A549 (cell line): ENCODE data around the gene FAM3B. TPM values are rescaled to one million over a fixed set of nuclear protein-coding genes. Genes with fewer than 3 reads are reported as not detected.

Source experiments
- ATAC-seq, 2 experiments: fragments of 200-7000 bp in 1 of 2; fragments of >200 bp in 1 of 2; cut with Nextera tagmentation in 1 of 2; cut with Tn5 transposase in 1 of 2; 3 replicates each; pipeline versions ENCODE4 v1.8.0 to v1.9.1; 2018 to 2020; ENCODE audit warnings: mild to moderate bottlenecking in 1 of 2, moderate library complexity in 1 of 2
- CTCF ChIA-PET: fragments of 300-600 bp; sonication (Branson Sonifier 250); formaldehyde crosslinking; extraction: SDS; loops from one replicate; lab custom pipeline; 2021; ENCODE audit warnings: antibody characterized with exemption, inconsistent platforms; lab: Yijun Ruan, JAX
- POLR2A ChIA-PET: fragments of 350-600 bp; formaldehyde crosslinking; extraction: SDS; loops from one replicate; lab custom pipeline; 2021; ENCODE audit warnings: antibody characterized with exemption, inconsistent platforms; lab: Yijun Ruan, JAX
- DNase-seq, 2 experiments: peaks; one replicate each; pipeline versions ENCODE4 v3.0.0 to v3.0.0-alpha.2; 2011 to 2016; ENCODE audit warnings: low read depth in 1 of 2, low spot score in 1 of 2
- FAIRE-seq: peaks from 2 replicates; lab custom pipeline; 2011; peaks lifted over from hg19 to GRCh38; lab: Jason Lieb, UNC
- H3K27ac ChIP-seq, 2 experiments: fragments of >200 bp; sonication (Bioruptor Twin); formaldehyde crosslinking; 3 replicates each; pipeline ENCODE4 v1.5.1; 2016 to 2017
- H3K4me1 ChIP-seq: fragments of >200 bp; sonication (Bioruptor Twin); formaldehyde crosslinking; 3 replicates; pipeline ENCODE4 v1.6.1; 2016
- H3K4me2 ChIP-seq: fragments of >200 bp; sonication (Bioruptor Twin); formaldehyde crosslinking; 3 replicates; pipeline ENCODE4 v1.6.1; 2016
- H3K4me3 ChIP-seq: fragments of >200 bp; sonication (Bioruptor Twin); formaldehyde crosslinking; 3 replicates; pipeline ENCODE4 v1.5.1; 2016
- H3K9me3 ChIP-seq: fragments of >200 bp; sonication (Bioruptor Twin); formaldehyde crosslinking; 3 replicates; pipeline ENCODE4 v1.6.1; 2016
- EP300 ChIP-seq, 2 experiments: fragments of >200 bp; sonication (Bioruptor Twin); formaldehyde crosslinking; IDR thresholded peaks; 2 replicates in 1 of 2; 3 replicates in 1 of 2; pipeline ENCODE4 v1.6.1; 2016 to 2017
- FOXS1 ChIP-seq: fragments of 250-450 bp; sonication (Bioruptor Pico); IDR thresholded peaks from 2 replicates; pipeline ENCODE4 v1.5.0; 2020; ENCODE audit warnings: mild to moderate bottlenecking, moderate library complexity
- HDAC2 ChIP-seq: fragments of 200-600 bp; sonication (generic); IDR thresholded peaks from 2 replicates; pipeline ENCODE4 v1.6.1; 2016
- HEYL ChIP-seq: fragments of 250-450 bp; sonication (Bioruptor Pico); IDR thresholded peaks from 2 replicates; pipeline ENCODE4 v1.8.0; 2021; ENCODE audit warnings: mild to moderate bottlenecking, moderate library complexity
- HOXB5 ChIP-seq: fragments of 250-450 bp; sonication (Bioruptor Pico); IDR thresholded peaks from 2 replicates; pipeline ENCODE4 v1.5.0; 2020; ENCODE audit warnings: mild to moderate bottlenecking, moderate library complexity
- JUNB ChIP-seq: fragments of >200 bp; sonication (Bioruptor Twin); formaldehyde crosslinking; IDR thresholded peaks from 2 replicates; pipeline ENCODE4 v1.6.1; 2016
- MAZ ChIP-seq: fragments of 150-350 bp; IDR thresholded peaks from 2 replicates; pipeline ENCODE4 v1.6.1; 2014; ENCODE audit warnings: antibody characterized with exemption, low read depth, low read length, borderline replicate concordance
- MYC ChIP-seq: IDR thresholded peaks from 2 replicates; pipeline ENCODE4 v1.6.1; 2012; ENCODE audit warnings: mild to moderate bottlenecking, inconsistent platforms, low read length, improper control_type of control experiment, borderline replicate concordance
- NPAS2 ChIP-seq: fragments of 250-450 bp; sonication (Bioruptor Pico); IDR thresholded peaks from 2 replicates; pipeline ENCODE4 v1.8.0; 2022; ENCODE audit warnings: mild to moderate bottlenecking, moderate library complexity, borderline replicate concordance
- PBX3 ChIP-seq: IDR thresholded peaks from 2 replicates; pipeline ENCODE4 v1.6.1; 2012
- PHF8 ChIP-seq: fragments of 200-600 bp; sonication (generic); IDR thresholded peaks from 2 replicates; pipeline ENCODE4 v1.6.1; 2016; ENCODE audit warnings: low read depth, mild to moderate bottlenecking, antibody characterized with exemption, moderate library complexity, borderline replicate concordance
- RAD21 ChIP-seq, 2 experiments: fragments of >200 bp in 1 of 2; sonication (Bioruptor Twin) in 1 of 2; formaldehyde crosslinking in 1 of 2; IDR thresholded peaks in 1 of 2; conservative IDR thresholded peaks in 1 of 2; 2 replicates in 1 of 2; 3 replicates in 1 of 2; pipeline ENCODE4 v1.6.1; 2012 to 2018; ENCODE audit warnings: inconsistent platforms in 1 of 2
- RCOR1 ChIP-seq: fragments of 150-350 bp; IDR thresholded peaks from 2 replicates; pipeline ENCODE4 v1.6.1; 2014; ENCODE audit warnings: antibody characterized with exemption, low read length, low read depth
- REST ChIP-seq: fragments of 200-600 bp; sonication (generic); IDR thresholded peaks from 2 replicates; pipeline ENCODE4 v1.6.1; 2016; ENCODE audit warnings: antibody characterized with exemption, mild to moderate bottlenecking, moderate library complexity
- RNF2 ChIP-seq: fragments of 200-600 bp; sonication (generic); IDR thresholded peaks from 2 replicates; pipeline ENCODE4 v1.6.1; 2016; ENCODE audit warnings: low read depth, mild to moderate bottlenecking, antibody characterized with exemption, moderate library complexity, borderline replicate concordance
- TFCP2L1 ChIP-seq: fragments of 250-450 bp; sonication (Bioruptor Pico); IDR thresholded peaks from 2 replicates; pipeline ENCODE4 v1.5.0; 2021; ENCODE audit warnings: mild to moderate bottlenecking
- TP53 ChIP-seq: fragments of 250-450 bp; sonication (Bioruptor Pico); IDR thresholded peaks from 2 replicates; pipeline ENCODE4 v1.5.0; 2021; ENCODE audit warnings: mild to moderate bottlenecking, moderate library complexity
- USF2 ChIP-seq: fragments of 450-650 bp; IDR thresholded peaks from 2 replicates; pipeline ENCODE4 v1.6.1; 2014; ENCODE audit warnings: antibody characterized with exemption
- ZC3H11A ChIP-seq: fragments of 450-650 bp; IDR thresholded peaks from 2 replicates; pipeline ENCODE4 v1.6.1; 2014; ENCODE audit warnings: antibody characterized with exemption, mild to moderate bottlenecking
- WGBS: methylation state at CpG from one replicate; pipeline ENCODE4 v1.1.6; 2017; ENCODE audit errors: missing lambda C conversion rate; 5-methylcytosine and 5-hydroxymethylcytosine counted together
- polyA plus RNA-seq, 4 experiments: library from polyadenylated mRNA; depleted of rRNA in 3 of 4; stranded (reverse); fragments of >200 nt; fragmentation: RNase III in 1 of 4; extraction: RNeasy Plus Mini Kit Qiagen cat#74134 plus additional on column Dnase treatment in 1 of 4; gene quantifications; 2 replicates in 3 of 4; 3 replicates in 1 of 4; pipeline ENCODE4 v1.2.3, GENCODE V29; 2011 to 2017

Gene FAM3B
- polyA plus RNA-seq, 2 of the 4 experiments (the other 2 are of a cell fraction): not detected

- 43% methylated on average over 7 of the region's 13 CpGs for WGBS
- FAIRE-seq (no peak), DNase-seq (no peak), ATAC-seq (no peak)
- no peaks in the 10 kb centered on the region for H3K4me1 ChIP-seq
- TF ChIP-seq USF2: no peak
- no peak overlapping the region for H3K27ac ChIP-seq
- H3K4me2 ChIP-seq: no peak overlapping the region
- no peaks in the 10 kb centered on the region for H3K9me3 ChIP-seq
- POLR2A ChIA-PET: no interaction called here
- H3K4me3 ChIP-seq: no peak overlapping the region
- CTCF ChIA-PET: interaction anchor here (1.5 kb wide), 1 partner anchor 43 kb away, joined by 5 read pairs; no protein-coding TSS in a partner anchor
These were observed 9.9 kb downstream of the FAM3B start for GRCh38 chr21:41326414-41327080.

- TF ChIP-seq PBX3 (no peak), REST (no peak), EP300 (IDR thresholded peaks at IDR 0.05) (no peak), FOXS1 (CRISPR knock-in tag) (no peak), TP53 (CRISPR knock-in tag) (no peak), TFCP2L1 (no peak), MYC (no peak), RNF2 (no peak), HOXB5 (no peak)
- WGBS: 69% methylated on average over 4 of the region's 8 CpGs
- ATAC-seq (no peak), FAIRE-seq (no peak), DNase-seq (no peak)
- Histone ChIP-seq H3K4me1 (no peaks in the 10 kb centered on the region), H3K27ac (no peak overlapping the region), H3K9me3 (no peaks in the 10 kb centered on the region), H3K4me2 (no peak overlapping the region), H3K4me3 (no peak overlapping the region)
- ChIA-PET CTCF (no interaction called here), POLR2A (no interaction called here)
These were observed 11.2 kb downstream of the FAM3B start for GRCh38 chr21:41327753-41328152.

- POLR2A ChIA-PET: no interaction called here
- ATAC-seq (no peak), DNase-seq (no peak), FAIRE-seq (no peak)
- Histone ChIP-seq H3K4me1 (no peaks in the 10 kb centered on the region), H3K27ac (no peak overlapping the region), H3K9me3 (no peaks in the 10 kb centered on the region), H3K4me2 (no peak overlapping the region), H3K4me3 (no peak overlapping the region)
- 45% methylated on average over 16 of the region's 16 CpGs for WGBS
- CTCF ChIA-PET: no interaction called here
- no peak for TF ChIP-seq MAZ
- no peak for TF ChIP-seq NPAS2
- TF ChIP-seq HEYL (CRISPR knock-in tag): no peak
- no peak for TF ChIP-seq ZC3H11A
- no peak for TF ChIP-seq PHF8
- no peak for TF ChIP-seq HDAC2
- no peak for TF ChIP-seq MYC
- no peak for TF ChIP-seq JUNB
- TF ChIP-seq RCOR1: no peak
- no peak for TF ChIP-seq RAD21 (conservative IDR thresholded peaks at IDR 0.05 in 1 of 2, IDR thresholded peaks at IDR 0.05 in 1 of 2)
These were observed 12.3 kb downstream of the FAM3B start for GRCh38 chr21:41328660-41329607.
